ENCODE data around the gene FOCAD. TPM values are rescaled to one million over a fixed set of nuclear protein-coding genes. Genes with fewer than 3 reads are reported as not detected.

The FOCAD gene, protein sequence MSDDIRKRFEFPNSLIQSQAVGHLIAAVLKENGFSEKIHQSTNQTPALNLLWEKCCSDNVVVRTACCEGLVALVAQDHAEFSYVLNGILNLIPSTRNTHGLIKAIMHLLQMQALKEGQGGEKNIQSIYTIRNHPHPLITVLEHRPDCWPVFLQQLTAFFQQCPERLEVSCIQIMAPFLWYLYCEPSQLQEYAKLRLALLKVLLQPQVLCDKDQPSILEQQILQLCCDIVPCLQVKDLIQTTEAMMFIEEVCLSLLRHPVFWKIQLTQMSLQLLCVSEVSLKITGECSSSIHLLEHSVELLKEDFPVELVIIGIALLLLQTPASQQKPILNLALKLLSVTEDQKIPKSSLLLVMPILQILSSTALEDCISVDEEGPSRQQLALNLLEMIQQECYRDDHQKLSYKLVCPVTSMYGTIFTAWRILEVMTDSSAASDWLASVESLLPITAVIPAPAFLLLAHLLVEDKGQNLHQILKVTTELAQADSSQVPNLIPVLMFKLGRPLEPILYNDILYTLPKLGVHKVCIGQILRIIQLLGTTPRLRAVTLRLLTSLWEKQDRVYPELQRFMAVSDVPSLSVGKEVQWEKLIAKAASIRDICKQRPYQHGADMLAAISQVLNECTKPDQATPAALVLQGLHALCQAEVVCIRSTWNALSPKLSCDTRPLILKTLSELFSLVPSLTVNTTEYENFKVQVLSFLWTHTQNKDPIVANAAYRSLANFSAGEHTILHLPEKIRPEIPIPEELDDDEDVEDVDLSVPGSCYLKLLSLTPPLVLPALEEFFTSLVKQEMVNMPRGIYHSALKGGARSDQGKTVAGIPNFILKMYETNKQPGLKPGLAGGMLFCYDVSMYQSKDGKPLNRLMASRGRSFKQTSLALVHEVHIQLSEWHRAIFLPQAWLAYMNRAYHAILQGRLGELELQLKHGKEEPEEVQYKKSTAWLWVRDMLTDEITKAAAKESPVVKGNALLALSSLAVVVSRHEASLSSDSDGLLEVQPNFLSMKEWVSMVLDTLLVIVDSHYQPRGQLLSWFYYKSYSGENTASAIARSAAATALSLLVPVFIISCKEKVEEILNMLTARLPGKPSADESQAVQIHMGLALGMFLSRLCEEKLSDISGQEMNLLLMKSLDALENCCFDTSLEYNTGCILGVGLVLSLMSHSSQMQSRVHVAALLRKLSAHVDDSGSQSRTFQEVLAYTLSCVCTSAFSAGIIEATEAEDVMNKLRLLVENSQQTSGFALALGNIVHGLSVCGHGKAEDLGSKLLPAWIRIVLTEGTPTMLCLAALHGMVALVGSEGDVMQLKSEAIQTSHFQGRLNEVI (N-terminal part only)
- total RNA-seq (2021) (42.7 and 42.8 TPM in 2 replicates), Bru-seq, nascent RNA (percentile 84 among the genes with signal in this experiment), BruChase-seq, experiment 1, labeled RNA remaining after a 2-hour chase (percentile 70 among the genes with signal in this experiment), BruChase-seq, experiment 2, labeled RNA remaining after a 6-hour chase (percentile 59 among the genes with signal in this experiment)
- long read RNA-seq, full-length matches to known transcripts: 15 of 93 reads
- long read RNA-seq, partial matches to known transcripts: 14 of 93 reads
- long read RNA-seq, other reads (novel, unspliced or antisense): 64 of 93 reads

DNA sequence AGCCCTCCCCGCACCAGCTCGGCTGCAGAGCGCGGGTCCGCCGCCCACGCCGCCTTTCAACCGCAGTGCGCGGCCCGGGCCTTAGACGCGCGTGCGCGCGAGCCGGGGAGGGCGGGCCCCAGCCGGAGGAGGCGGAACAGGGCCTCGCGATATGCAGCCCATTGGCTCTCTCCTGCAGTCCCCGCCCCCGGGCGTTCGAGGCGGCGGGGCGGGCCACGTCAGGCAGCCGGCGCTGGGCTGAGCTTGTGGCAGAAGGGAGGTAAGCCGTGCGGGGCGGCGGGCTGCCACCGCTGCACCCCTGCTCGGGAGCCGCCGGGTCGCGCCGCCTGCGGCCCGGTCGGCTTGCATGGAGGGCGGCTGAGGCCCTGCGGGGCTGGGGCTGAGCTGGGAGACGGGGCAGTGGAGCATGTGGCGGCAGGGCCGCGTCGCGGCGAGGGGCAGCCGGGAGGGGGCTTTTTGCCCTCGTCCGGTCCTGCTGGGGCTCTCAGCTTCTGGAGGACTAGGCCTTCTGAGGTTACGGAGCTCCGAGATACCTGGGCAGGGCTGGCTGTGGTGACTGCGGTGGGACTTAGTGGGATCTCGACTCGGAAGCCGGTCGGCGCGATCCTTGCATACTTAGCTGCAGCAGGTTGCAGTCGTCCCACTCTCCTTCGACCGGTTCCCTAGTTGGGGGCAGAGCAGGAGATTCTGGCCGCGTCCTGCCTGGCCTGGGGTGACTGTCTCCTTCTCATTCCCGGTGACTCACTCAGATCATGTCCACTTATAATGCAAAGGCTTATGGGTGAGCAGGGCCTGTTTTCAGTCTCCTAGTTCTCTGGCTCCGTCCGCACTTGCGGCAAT is at the start of gene FOCAD:
Gene FOCAD (plus strand): TSS at position 225 of the 840 bp plus-strand sequence. CDS start 31,095 bp downstream, outside the sequence.
- DNase-seq (ENCODE audit: low spot score): peak; percentile 94
- intact Hi-C loops (cut with micrococcal nuclease; ENCODE audit: unreplicated experiment): loop anchor here (5.0 kb wide), 1 partner anchor 47 kb away; no protein-coding TSS in a partner anchor
- peak within 1 kb of the TSS; percentile 82 for H3K4me3 ChIP-seq (ENCODE audit: low read depth, low read length, poor library complexity, severe bottlenecking)
- ChIA-PET CTCF (no interaction called here), POLR2A (ENCODE audit: low non-redundant PET) (interaction anchor here (0.8 kb wide), 1 partner anchor 62 kb away, joined by 3 read pairs; the partner anchor contains the start of gene MLLT3)
- H3K27ac ChIP-seq (ENCODE audit: low read depth, low read length, poor library complexity, severe bottlenecking): peak within 1 kb of the TSS; percentile 91
- BruUV-seq (replicated peaks): no TSS peak
- H3K9me3 ChIP-seq (ENCODE audit: low read depth, low read length, poor library complexity, severe bottlenecking): no peaks in the 10 kb centered on the region
- H3K36me3 ChIP-seq (ENCODE audit: insufficient read depth, low read length, poor library complexity, severe bottlenecking): no peaks in the 10 kb centered on the region
- no peaks in the 10 kb centered on the region for H3K27me3 ChIP-seq (replicated peaks; ENCODE audit: insufficient read depth, low read depth, low read length, poor library complexity)
- TF ChIP-seq, protein P1, sequence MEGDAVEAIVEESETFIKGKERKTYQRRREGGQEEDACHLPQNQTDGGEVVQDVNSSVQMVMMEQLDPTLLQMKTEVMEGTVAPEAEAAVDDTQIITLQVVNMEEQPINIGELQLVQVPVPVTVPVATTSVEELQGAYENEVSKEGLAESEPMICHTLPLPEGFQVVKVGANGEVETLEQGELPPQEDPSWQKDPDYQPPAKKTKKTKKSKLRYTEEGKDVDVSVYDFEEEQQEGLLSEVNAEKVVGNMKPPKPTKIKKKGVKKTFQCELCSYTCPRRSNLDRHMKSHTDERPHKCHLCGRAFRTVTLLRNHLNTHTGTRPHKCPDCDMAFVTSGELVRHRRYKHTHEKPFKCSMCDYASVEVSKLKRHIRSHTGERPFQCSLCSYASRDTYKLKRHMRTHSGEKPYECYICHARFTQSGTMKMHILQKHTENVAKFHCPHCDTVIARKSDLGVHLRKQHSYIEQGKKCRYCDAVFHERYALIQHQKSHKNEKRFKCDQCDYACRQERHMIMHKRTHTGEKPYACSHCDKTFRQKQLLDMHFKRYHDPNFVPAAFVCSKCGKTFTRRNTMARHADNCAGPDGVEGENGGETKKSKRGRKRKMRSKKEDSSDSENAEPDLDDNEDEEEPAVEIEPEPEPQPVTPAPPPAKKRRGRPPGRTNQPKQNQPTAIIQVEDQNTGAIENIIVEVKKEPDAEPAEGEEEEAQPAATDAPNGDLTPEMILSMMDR (conservative IDR thresholded peaks at IDR 0.05; ENCODE audit: low read depth, low read length): no peak
- no peak for TF ChIP-seq EZH2 (IDR thresholded peaks at IDR 0.05; ENCODE audit: borderline replicate concordance, low read depth, low read length, poor library complexity, severe bottlenecking)
- H3K4me1 ChIP-seq (ENCODE audit: insufficient read depth, low read length, poor library complexity, severe bottlenecking): peaks cover 34% of the 10 kb centered on the region

DNA sequence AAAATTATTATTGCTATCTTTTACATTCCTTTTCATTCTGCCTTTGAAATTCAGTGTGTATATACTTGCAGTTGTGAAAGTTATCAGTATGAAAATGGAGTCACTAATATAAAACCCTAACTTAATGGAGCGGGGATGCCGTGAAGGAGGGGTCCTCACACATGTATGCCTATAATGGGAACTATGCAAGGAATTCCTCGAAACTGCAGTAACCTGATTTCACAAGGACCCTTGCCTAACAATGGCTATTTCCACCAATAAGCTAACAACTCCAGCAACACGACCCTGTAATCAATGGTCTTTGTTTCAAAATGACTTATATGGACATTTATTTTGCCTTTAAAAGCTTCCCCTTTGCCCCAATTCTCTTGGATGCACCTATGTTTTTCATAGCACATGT is 49.2 kb upstream of the FOCAD start:
- H3K9me3 ChIP-seq (ENCODE audit: low read depth, low read length, poor library complexity, severe bottlenecking): no peaks in the 10 kb centered on the region
- ChIA-PET CTCF (interaction anchor here (0.7 kb wide), 1 partner anchor 28 kb away, joined by 3 read pairs; no protein-coding TSS in a partner anchor), POLR2A (ENCODE audit: low non-redundant PET) (no interaction called here)
- no peak for DNase-seq (ENCODE audit: low spot score)
- no peak overlapping the region for H3K27ac ChIP-seq (ENCODE audit: low read depth, low read length, poor library complexity, severe bottlenecking)
- intact Hi-C loops (cut with micrococcal nuclease; ENCODE audit: unreplicated experiment): loop anchor here (5.0 kb wide), 1 partner anchor 47 kb away; the partner anchor contains the start of gene FOCAD
- H3K4me3 ChIP-seq (ENCODE audit: low read depth, low read length, poor library complexity, severe bottlenecking): no peak overlapping the region
- no peaks in the 10 kb centered on the region for H3K27me3 ChIP-seq (replicated peaks; ENCODE audit: insufficient read depth, low read depth, low read length, poor library complexity)
- H3K4me1 ChIP-seq (ENCODE audit: insufficient read depth, low read length, poor library complexity, severe bottlenecking): peaks cover 21% of the 10 kb centered on the region
- no peaks in the 10 kb centered on the region for H3K36me3 ChIP-seq (ENCODE audit: insufficient read depth, low read length, poor library complexity, severe bottlenecking)
- no peak for TF ChIP-seq EZH2 (IDR thresholded peaks at IDR 0.05; ENCODE audit: borderline replicate concordance, low read depth, low read length, poor library complexity, severe bottlenecking)
- TF ChIP-seq, protein P1 (conservative IDR thresholded peaks at IDR 0.05; ENCODE audit: low read depth, low read length): no peak
- no TSS peak for BruUV-seq (replicated peaks)
